ENCODE data around the gene FTSJ1. TPM values are rescaled to one million over a fixed set of nuclear protein-coding genes. Genes with fewer than 3 reads are reported as not detected.

The FTSJ1 gene
- total RNA-seq, 2 donors from 2014 or later = 44.3 to 56.1 TPM

- no peaks in the 10 kb centered on the region for H3K36me3 ChIP-seq
- no peak overlapping the region for H3K4me3 ChIP-seq
- no peaks in the 10 kb centered on the region for H3K27me3 ChIP-seq (replicated peaks; ENCODE audit: insufficient read depth)
- no peaks in the 10 kb centered on the region for H3K9me3 ChIP-seq
- H3K4me1 ChIP-seq (replicated peaks) = no peaks in the 10 kb centered on the region
- intact Hi-C loops (cut with DNase I) = loop anchor here (10.0 kb wide), 1 partner anchor 64 kb away; the partner anchor contains the start of gene WDR13
- 88% methylated on average over 3 of the region's 3 CpGs for WGBS
- H3K27ac ChIP-seq = no peak overlapping the region
- TF ChIP-seq POLR2A (IDR thresholded peaks at IDR 0.05) = no peak
- DNase-seq (ENCODE audit: low spot score) = no peak
These were observed 54.7 kb downstream of the FTSJ1 start for GRCh38 chrX:48530736-48531135.

GRCh38 chrX:48531358-48531959, 55.5 kb downstream of the FTSJ1 start:
- Histone ChIP-seq H3K4me1 (replicated peaks) (no peaks in the 10 kb centered on the region), H3K27ac (no peak overlapping the region), H3K4me3 (no peak overlapping the region), H3K36me3 (no peaks in the 10 kb centered on the region), H3K27me3 (replicated peaks; ENCODE audit: insufficient read depth) (no peaks in the 10 kb centered on the region), H3K9me3 (no peaks in the 10 kb centered on the region)
- TF ChIP-seq POLR2A (IDR thresholded peaks at IDR 0.05) (no peak), POLR2AphosphoS5 (IDR thresholded peaks at IDR 0.05) (peak; percentile 16)
- intact Hi-C loops (cut with DNase I) = loop anchor here (10.0 kb wide), 1 partner anchor 63 kb away; the partner anchor contains the start of gene WDR13
- no peak for DNase-seq (ENCODE audit: low spot score)
- 59% methylated on average over 4 of the region's 5 CpGs for WGBS

- no peaks in the 10 kb centered on the region for H3K4me1 ChIP-seq (replicated peaks)
- TF ChIP-seq POLR2AphosphoS5 (IDR thresholded peaks at IDR 0.05) (no peak), CTCF (IDR thresholded peaks at IDR 0.05) (no peak), POLR2A (IDR thresholded peaks at IDR 0.05) (no peak)
- H3K27ac ChIP-seq = no peak overlapping the region
- H3K4me3 ChIP-seq = no peak overlapping the region
- H3K9me3 ChIP-seq = no peaks in the 10 kb centered on the region
- WGBS = 88% methylated on average over 1 of the region's 1 CpG
- no peaks in the 10 kb centered on the region for H3K36me3 ChIP-seq
- H3K27me3 ChIP-seq (replicated peaks; ENCODE audit: insufficient read depth) = no peaks in the 10 kb centered on the region
- DNase-seq (ENCODE audit: low spot score) = no peak
- intact Hi-C loops (cut with DNase I) = loop anchor here (10.0 kb wide), 1 partner anchor 63 kb away; the partner anchor contains the start of gene WDR13
These were observed 56.2 kb downstream of the FTSJ1 start for GRCh38 chrX:48532161-48532560.

- Histone ChIP-seq H3K9me3 (no peaks in the 10 kb centered on the region), H3K36me3 (no peaks in the 10 kb centered on the region), H3K27ac (no peak overlapping the region), H3K4me1 (replicated peaks) (no peaks in the 10 kb centered on the region), H3K4me3 (no peak overlapping the region), H3K27me3 (replicated peaks; ENCODE audit: insufficient read depth) (no peaks in the 10 kb centered on the region)
- TF ChIP-seq POLR2AphosphoS5 (IDR thresholded peaks at IDR 0.05) = no peak
- TF ChIP-seq POLR2A (IDR thresholded peaks at IDR 0.05) = no peak
- no peak for TF ChIP-seq CTCF (IDR thresholded peaks at IDR 0.05)
- DNase-seq (ENCODE audit: low spot score) = no peak
- intact Hi-C loops (cut with DNase I) = loop anchor here (10.0 kb wide), 1 partner anchor 62 kb away; the partner anchor contains the start of gene WDR13
- 90% methylated on average over 3 of the region's 3 CpGs for WGBS
These were observed 57.2 kb downstream of the FTSJ1 start for GRCh38 chrX:48533165-48533564.

Other genes with a start within 250 kb of the FTSJ1 start
- not detected for gene SSX1, start 220.8 kb upstream of the FTSJ1 start, total RNA-seq
- gene SSX3, start 119.5 kb upstream of the FTSJ1 start, total RNA-seq = 1 to 10 TPM in 1 of 2 donors, not detected in 1; 4.1 TPM
- under 1 TPM in 1 of 2 donors, not detected in 1; 0.91 TPM for gene SSX4, start 92.7 kb upstream of the FTSJ1 start, total RNA-seq
- gene SSX4B, start 64.2 kb upstream of the FTSJ1 start, total RNA-seq = under 1 TPM in 1 of 2 donors, not detected in 1; 0.91 TPM
- gene SLC38A5, start 5.9 kb upstream of the FTSJ1 start, total RNA-seq = 1 to 10 TPM; 3.0 to 6.2 TPM
- gene PORCN, start 32.8 kb downstream of the FTSJ1 start, total RNA-seq = 10 to 100 TPM; 15.1 to 61.7 TPM
- gene EBP, start 45.6 kb downstream of the FTSJ1 start, total RNA-seq = 10 to 100 TPM; 37.8 to 46.9 TPM
- 10 to 100 TPM in 1 of 2 donors, 1 to 10 TPM in 1; 8.9 to 21.9 TPM for gene TBC1D25, start 63.5 kb downstream of the FTSJ1 start, total RNA-seq
- 100 to 1,000 TPM; 155 to 169 TPM for gene RBM3, start 98.3 kb downstream of the FTSJ1 start, total RNA-seq
- 100 to 1,000 TPM; 102 to 190 TPM for gene WDR13, start 121.3 kb downstream of the FTSJ1 start, total RNA-seq
- 10 to 100 TPM in 1 of 2 donors, 1 to 10 TPM in 1; 2.5 to 10.5 TPM for gene WAS, start 207.6 kb downstream of the FTSJ1 start, total RNA-seq
- 1 to 10 TPM; 7.4 to 9.1 TPM for gene SUV39H1, start 220.5 kb downstream of the FTSJ1 start, total RNA-seq